HuH-7.5 (cell line): ENCODE results near the gene KIF23.
"Not testable (repeated sequence)": the region's sequence is repeated elsewhere in the genome, so short reads cannot be mapped to it uniquely, and the experiment has no call there.

ENCODE experiments used
- DNase-seq: peaks from one replicate; pipeline ENCODE4 v3.0.0; 2011; ENCODE audit warnings: low spot score

KIF23 gene

DNA sequence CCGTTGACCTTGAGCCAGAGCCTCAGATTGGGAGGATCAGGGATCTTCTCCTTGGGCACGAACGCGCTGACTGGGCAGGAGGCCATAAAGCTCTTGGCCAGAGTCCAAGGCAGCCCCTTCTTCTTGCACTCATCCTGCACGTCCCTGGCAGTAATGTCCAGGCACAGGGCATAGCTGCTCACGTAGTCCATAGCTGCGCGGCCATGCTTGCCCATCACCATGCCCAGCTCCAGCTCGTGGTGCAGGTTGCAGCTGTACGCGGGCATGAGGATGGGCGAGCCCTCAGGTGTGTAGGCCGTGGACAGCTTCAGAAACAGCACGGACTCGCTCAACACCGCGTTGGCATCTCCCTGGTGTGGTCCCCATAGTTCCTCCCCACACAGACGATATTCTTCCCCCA, 20.5 kb downstream of the KIF23 start:
- no peak for DNase-seq

DNA sequence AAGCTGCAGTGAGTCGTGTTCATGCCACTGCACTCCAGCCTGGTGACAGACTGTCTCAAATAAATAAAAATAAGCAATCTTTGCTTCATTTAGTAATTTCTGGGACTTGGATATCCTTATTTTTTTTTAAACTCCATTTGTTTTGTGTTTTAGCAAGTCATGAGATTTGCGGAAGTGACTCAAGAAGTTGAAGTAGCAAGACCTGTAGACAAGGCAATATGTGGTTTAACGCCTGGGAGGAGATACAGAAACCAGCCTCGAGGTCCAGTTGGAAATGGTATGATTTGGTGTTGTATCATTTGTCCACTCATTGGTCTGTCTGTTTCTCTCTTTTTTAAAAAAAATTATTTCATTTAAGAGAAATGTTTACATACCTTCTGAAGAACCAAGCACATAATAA, 21.8 kb downstream of the KIF23 start:
- no peak for DNase-seq

DNA sequence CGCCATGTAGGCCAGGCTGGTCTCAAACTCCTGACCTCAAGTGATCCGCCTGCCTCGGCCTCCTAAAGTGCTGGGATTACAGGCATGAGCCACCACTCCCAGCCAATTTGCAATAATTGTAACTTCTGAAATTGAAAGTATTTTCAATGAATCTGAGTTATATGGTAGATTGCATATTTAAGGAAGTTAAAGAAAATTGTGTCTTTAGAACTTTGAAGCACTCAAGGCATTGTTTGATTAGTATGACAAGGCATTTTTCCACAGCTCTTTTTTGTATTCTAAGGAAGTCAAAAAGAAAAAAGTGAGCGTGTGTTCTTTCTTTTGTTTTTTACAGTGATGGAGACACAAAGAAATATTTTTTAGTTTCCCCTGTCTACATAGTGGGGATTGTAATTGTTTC, 22.8 kb downstream of the KIF23 start:
- no peak for DNase-seq

DNA sequence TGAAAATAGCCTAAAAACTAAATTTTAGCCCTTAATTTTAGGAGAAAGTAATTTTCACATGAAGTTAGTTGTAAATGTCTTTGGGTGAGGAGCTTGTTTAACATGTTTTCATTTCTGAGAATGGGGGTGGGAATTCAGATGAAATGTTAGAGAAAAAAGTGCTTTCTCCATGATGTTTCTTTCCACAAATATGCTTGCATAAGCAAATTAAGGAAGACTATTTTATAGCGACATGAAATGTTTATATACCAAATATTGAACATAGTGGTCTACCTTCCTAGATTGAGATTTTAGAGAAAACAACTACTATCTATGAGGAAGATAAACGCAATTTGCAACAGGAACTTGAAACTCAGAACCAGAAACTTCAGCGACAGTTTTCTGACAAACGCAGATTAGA, 25.5 kb downstream of the KIF23 start:
- no peak for DNase-seq

GRCh38 chr15:69443032-69443611, 29.0 kb downstream of the KIF23 start:
- no peak for DNase-seq

GRCh38 chr15:69444686-69445085, 30.5 kb downstream of the KIF23 start:
- DNase-seq = no peak

- no peak for DNase-seq
Measured at GRCh38 chr15:69446953-69447352, 32.8 kb downstream of the KIF23 start.

DNA sequence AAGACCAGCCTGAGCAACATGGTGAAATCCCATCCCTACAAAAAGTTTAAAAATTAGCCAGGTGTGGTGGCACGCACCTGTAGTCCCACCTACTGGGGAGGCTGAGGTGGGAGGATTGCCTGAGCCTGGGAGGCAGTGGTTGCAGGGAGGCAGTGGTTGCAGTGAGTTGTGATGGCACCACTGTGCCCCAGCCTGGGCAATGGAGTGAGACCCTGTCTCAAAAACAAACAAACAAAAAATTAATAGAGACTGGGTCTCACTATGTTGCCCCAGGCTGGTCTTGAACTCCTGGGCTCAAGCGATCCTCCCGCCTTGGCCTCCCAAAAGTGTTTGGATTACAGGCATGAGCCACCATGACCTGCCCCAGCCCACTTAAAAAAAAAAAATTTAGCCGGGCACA, 36.1 kb downstream of the KIF23 start:
- not testable (repeated sequence) for DNase-seq

DNA sequence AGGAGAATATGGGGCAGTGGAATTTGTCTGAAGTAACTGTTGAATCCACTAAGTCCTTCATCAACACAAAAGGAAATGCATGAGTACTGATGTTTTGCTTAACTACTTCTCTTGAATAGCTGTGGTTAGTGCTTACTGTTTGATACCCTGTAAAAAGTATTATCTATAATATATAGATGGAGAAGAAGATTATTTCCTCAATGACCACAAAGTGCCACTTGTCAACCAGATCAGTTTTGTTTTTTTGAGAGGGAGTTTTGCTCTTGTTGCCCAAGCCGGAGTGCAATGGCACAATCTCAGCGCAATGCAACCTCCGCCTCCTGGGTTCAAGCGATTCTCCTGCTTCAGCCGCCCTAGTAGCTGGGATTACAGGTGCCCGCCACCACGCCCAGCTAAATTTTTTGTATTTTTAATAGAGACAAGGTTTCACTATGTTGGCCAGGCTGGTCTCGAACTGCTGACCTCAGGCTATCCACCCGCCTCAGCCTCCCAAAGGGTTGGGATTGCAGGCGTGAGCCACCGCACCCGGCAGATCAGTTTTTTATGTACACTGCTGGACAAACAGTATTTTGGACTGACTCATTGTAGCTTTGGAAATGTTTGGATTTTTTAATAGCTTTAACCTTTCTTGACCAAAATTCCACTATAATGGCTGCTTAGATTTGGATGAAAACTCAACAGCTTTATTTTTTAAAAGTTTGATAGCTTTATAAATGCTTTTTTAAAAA, 37.0 kb downstream of the KIF23 start:
- DNase-seq = no peak

DNA sequence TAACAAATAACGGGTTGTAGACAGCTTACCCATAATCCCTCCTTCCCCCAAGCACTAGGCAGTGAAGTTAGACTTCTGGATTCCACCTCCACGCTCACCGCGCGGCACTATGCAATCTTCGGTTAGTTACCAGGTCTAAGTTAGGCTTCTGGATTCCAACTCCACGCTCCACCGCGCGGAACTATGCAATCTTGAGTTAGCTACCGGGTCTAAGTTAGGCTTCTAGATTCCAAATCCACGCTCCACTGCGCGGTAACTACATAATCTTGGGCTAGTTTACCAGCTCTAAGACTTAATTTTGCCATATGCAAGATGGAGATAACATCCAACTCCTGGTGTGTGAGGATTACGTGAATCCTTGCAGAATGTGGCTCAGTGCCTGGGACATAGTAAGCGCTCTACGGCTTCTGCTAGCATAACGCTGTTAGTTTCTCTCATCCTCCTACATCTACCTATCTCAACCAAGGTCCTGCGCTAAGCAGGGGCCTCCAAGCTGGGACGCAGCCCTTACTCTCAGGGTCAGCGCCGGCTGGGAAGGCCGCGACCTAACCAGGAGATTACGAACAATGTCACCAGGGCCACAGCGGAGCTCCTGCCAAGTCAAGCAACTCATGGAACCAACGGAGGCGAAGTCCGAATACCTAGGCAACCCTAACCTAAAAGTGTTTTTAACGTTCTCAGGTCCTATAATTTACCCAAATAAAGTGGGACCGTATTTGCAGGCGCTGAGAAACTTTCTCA, 38.0 kb downstream of the KIF23 start:
- DNase-seq = peak; percentile 71

DNA sequence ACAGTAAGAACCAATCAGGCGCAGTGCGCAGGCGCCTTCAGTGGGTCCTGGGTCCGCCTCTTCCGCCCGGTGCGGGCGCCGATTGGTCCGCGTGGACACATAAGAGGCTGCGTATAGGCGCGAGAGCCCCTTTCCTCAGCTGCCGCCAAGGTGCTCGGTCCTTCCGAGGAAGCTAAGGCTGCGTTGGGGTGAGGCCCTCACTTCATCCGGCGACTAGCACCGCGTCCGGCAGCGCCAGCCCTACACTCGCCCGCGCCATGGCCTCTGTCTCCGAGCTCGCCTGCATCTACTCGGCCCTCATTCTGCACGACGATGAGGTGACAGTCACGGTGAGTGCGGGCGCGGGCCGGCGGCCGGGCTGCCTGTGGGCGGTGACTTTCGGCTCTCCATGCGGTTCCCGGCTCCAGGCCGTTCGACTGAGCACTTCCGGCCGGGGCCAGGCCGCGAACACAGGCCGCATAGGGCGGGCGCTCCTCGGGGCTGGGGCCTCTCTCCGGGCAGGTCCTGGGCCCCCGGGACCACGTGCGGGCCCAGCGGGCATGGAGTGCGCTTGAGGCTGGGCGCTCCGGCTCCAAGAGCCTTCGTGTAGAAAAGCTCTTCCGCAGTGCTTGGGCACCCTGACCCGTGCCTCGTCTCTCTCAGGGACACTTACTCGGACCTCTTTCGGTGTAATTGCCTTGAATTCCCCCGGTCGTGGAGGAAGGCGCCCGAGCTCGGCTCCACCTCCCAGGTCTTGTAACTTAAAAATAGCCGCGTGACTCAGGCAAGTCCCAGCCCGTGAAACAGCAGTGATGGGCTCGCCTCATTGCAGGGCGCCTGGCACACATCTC, 38.8 kb downstream of the KIF23 start, which contains the start of gene RPLP1:
Gene RPLP1, plus strand, starts transcription at position 127 of the 830 bp plus-strand sequence. Its CDS starts 131 bp downstream, at position 258.
- peak; percentile 90 for DNase-seq

GRCh38 chr15:69454953-69455352, 40.8 kb downstream of the KIF23 start:
- no peak for DNase-seq

DNA sequence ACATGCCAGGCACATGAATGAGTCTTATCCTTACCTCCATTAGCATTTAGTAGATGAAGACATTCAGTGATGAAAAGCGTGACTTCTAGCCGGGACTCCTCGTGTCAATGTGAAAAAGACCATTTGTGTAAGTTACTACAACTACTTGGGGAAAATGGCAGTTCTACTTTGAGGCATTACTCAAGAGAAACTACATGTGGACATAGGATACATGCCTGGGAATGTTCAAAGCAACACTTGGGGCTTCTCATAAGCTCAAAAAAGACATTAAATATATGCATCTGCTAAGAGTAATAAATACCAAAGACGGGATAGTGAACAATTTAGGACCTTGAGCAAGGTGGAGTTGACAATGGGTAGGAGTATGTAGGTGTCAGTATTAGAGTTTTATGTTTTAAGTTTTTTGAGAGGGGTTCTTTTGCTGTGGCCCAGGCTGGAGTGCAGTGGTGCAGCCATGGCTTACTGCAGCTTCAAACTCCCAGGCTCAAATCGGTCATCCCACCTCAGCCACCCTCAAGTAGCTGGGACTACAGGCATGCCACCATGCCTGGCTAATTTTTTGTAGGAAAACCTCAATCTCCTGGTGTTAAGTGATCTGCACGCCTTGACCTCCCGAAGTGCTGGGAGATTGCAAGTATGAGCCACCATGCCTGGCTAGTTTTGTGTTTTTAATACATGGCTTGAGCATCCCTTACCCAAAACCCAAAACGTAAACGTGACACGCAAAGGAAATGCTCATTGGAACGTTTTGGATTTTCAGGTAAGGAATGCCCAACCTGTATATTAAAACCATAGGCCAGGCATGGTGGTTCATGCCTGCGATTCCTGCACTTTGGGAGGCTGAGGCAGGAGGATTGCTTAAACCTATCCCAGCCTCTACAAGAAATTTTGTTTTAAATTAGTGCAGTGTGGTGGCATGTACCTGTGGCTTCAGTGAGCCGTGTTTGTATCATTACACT, 42.3 kb downstream of the KIF23 start:
- no peak for DNase-seq

DNA sequence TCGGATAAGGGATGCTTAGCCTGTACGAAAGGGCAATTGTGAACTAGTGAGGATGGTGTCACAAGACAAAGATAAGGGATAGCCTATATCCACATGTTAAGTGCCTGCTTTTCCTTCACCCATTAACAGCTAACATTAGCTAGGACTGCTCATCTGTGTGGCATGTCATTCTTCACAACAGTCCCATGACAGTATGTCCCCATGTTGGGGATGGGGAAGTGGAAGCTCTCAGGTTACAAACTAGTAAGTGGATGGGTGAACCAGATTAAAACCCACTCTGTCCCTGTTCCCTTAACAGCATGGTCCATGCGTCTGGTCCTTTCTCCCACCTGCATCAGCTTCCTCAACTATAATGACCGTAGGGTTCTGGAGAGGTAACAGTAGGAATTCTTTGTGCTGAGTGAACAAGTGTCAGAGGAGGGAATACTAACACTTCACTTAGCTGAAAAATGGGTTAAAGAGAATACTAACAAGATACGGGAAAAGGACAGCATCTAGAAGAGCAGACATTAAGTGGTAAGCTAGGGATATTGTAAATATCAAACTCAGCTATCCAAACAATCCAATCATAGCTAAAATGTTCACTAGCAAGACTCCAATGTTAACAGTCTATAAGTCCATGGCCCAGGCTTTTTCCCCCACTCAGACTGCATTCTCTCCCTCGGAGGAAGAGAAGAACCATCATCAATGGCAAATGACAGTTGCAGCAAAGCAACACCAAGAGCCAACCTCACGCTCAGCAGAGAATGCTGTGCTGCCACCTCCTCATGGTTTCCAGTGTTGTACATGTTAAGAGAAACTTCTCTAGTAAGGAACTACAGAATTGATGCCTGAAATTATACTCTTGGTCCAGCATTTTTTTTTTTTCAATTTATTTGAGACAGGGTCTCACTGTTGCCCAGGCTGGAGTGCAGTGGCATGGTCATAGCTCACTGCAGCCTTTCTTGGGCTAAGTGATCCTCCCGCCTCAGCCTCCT, 43.4 kb downstream of the KIF23 start:
- no peak for DNase-seq

DNA sequence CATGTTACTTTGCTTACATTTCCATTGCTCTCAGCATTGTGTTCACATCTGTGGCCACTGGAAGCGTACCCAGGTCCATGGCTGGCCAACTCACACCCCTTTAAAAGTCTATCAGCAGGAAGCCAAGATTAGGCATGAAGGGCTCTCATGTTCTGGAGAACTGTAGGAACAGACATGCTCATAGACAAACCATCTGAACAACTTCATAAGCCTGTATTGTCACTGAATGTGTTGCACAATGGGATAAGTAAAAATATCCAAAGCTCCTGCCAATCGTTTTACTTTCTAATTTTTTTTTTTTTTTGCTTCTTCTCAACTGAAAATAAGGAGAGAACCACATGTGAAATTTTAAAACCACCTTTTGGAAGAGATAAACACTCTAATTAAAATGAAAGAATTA, 44.9 kb downstream of the KIF23 start:
- DNase-seq = no peak

- no peak for DNase-seq
Measured at GRCh38 chr15:69460481-69460880, 46.3 kb downstream of the KIF23 start.

DNA sequence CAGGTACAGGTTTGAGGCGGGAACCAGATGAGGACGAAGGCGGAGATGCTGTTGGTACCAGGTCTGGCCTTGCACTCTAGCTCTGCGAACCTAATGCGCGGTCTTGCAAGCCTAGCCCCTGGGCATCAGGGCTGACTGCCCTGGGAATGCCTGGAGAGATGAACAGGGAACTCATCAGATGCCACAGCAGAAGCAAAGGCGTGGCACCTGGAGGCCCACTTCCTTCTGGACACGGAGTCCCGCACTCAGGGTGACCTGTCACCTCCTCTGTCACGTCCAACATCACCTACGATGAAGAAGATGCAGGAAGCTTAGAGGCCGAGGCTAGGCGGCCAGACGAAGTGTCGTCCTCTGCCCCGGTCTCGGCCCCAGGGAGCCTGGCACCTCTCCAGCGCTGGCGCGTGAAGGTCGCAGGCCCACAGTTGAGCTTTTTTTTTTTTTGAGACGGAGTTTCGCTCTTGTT, 47.9 kb downstream of the KIF23 start:
- DNase-seq = peak; percentile 40

GRCh38 chr15:69462493-69463181, 48.5 kb downstream of the KIF23 start:
- peak; percentile 100 for DNase-seq

DNA sequence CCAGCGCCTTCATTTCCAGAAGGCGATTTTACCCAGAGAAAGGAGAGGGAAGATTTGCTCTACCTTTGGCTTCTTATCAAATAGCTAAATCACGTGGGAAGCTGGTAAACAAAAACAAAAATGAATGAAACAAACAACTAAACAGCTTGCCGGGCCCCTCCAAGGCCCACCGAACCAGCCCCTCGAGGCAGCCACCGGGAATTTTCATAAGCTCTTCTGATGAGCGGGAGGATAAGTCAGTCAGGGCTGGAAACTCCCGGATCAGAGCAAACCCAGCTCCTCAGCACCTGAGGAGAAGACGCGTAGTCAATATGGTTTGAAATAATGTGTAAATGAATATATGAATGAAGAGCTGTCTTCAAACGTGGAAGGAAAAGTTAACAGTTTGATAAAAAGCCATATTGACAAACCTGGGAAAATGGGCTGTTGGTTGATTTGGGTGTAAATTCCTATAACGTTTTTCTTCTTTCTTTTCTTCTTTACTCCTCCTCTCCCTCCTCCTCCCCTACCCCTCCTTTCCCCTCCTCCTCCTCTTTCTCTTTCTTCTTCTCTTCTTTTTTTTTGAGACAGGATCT, 49.1 kb downstream of the KIF23 start:
- peak; percentile 40 for DNase-seq
